A549 (cell line): ENCODE data around the gene FADS3.

Experiments used
- MAFK ChIP-seq: fragments of 450-650 bp; IDR thresholded peaks from 2 replicates; pipeline ENCODE4 v1.6.1; 2014; ENCODE audit not compliant: partially characterized antibody
- RAD21 ChIP-seq, 2 experiments: fragments of >200 bp in 1 of 2; sonication (Bioruptor Twin) in 1 of 2; formaldehyde crosslinking in 1 of 2; IDR thresholded peaks in 1 of 2; conservative IDR thresholded peaks in 1 of 2; 2 replicates in 1 of 2; 3 replicates in 1 of 2; pipeline ENCODE4 v1.6.1; 2012 to 2018; ENCODE audit warnings: inconsistent platforms in 1 of 2
- SREBF2 ChIP-seq: fragments of 450-650 bp; IDR thresholded peaks from 2 replicates; pipeline ENCODE4 v1.6.1; 2014; ENCODE audit warnings: mild to moderate bottlenecking, moderate library complexity
- TF ChIP-seq, protein P1 (sequence below): fragments of >200 bp; sonication (Bioruptor Twin); formaldehyde crosslinking; IDR thresholded peaks from 3 replicates; pipeline ENCODE4 v1.5.1; 2016

GRCh38 chr11:61893981-61894380, 2.6 kb upstream of the FADS3 start:
- TF ChIP-seq, protein P1, sequence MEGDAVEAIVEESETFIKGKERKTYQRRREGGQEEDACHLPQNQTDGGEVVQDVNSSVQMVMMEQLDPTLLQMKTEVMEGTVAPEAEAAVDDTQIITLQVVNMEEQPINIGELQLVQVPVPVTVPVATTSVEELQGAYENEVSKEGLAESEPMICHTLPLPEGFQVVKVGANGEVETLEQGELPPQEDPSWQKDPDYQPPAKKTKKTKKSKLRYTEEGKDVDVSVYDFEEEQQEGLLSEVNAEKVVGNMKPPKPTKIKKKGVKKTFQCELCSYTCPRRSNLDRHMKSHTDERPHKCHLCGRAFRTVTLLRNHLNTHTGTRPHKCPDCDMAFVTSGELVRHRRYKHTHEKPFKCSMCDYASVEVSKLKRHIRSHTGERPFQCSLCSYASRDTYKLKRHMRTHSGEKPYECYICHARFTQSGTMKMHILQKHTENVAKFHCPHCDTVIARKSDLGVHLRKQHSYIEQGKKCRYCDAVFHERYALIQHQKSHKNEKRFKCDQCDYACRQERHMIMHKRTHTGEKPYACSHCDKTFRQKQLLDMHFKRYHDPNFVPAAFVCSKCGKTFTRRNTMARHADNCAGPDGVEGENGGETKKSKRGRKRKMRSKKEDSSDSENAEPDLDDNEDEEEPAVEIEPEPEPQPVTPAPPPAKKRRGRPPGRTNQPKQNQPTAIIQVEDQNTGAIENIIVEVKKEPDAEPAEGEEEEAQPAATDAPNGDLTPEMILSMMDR, result no peak
- TF ChIP-seq MAFK (peak; percentile 88), RAD21 (conservative IDR thresholded peaks at IDR 0.05 in 1 of 2, IDR thresholded peaks at IDR 0.05 in 1 of 2) (no peak), SREBF2 (no peak)
